Measurements from ENCODE around the gene SLC5A1. TPM values are rescaled to one million over a fixed set of nuclear protein-coding genes. Genes with fewer than 3 reads are reported as not detected.

SLC5A1 gene
- total and polyA plus RNA-seq, 2 donors (not counting 1 experiment from before 2014, with no cell fraction given): not detected

DNA sequence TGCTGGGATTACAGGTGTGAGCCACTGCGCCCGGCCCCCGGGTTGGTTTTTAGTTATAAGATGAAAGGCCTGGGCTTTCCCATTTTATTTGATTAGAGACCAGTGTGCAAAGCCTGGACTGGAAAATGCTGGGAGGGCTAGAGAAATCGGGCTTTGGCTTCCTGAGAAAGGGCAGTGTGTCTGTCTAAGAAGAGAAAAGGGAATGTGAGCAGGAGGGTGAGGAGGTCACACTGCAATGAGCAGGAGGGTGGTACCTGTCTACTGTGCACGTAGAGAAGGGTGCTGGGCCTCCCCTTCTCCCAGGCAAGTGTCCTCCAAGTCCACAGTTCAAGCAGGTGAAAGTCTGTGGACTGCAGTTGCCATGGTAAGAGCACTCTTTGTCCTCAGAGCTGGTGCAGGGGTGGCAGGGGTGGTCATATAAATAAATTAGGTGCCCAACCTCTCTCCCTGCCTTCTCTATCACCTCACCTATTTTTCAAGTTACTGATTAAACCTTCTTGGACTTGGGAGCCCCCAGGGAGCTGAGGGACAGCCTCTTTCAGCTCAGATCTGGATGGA lies 30.8 kb downstream of the SLC5A1 start:
- CTCF ChIA-PET: no interaction called here
- WGBS (ENCODE audit: insufficient coverage): 93% methylated on average over 4 of the region's 5 CpGs
- no peaks in the 10 kb centered on the region for H3K9me3 ChIP-seq (ENCODE audit: control extremely low read depth in 1 of 3, control insufficient read depth in 2 of 3, insufficient read depth in 1 of 3, low read length in 2 of 3)
- no peak overlapping the region for H3K9ac ChIP-seq (ENCODE audit: low read length)
- POLR2A ChIA-PET: no interaction called here
- Mint-ChIP-seq H3K4me3 (no peak overlapping the region), H3K27ac (no peak overlapping the region), H3K4me1 (no peaks in the 10 kb centered on the region), H3K9me3 (ENCODE audit: insufficient read depth) (no peaks in the 10 kb centered on the region), H3K27me3 (peaks cover 28% of the 10 kb centered on the region)
- peaks cover 0 to 2% (median 0%) of the 10 kb centered on the region in 4 experiments for H3K27me3 ChIP-seq (replicated peaks in 1 of 4; ENCODE audit: control extremely low read depth in 1 of 4, control insufficient read depth in 3 of 4, insufficient read depth in 4 of 4, low read length in 3 of 4)
- no peak overlapping the region for H3K4me3 ChIP-seq (ENCODE audit: control extremely low read depth in 1 of 5, extremely low read depth in 1 of 5, insufficient read depth in 1 of 5, low read depth in 2 of 5, low read length in 4 of 5)
- intact Hi-C loops (cut with micrococcal nuclease): no loop called here
- no peak overlapping the region for H3K27ac ChIP-seq (ENCODE audit: low read length in 2 of 2)
- no peaks in the 10 kb centered on the region for H3K36me3 ChIP-seq (replicated peaks in 1 of 2; ENCODE audit: control extremely low read depth in 1 of 2, control insufficient read depth in 1 of 2, extremely low read depth in 1 of 2, insufficient read depth in 2 of 2, low read length in 1 of 2)
- no peaks in the 10 kb centered on the region for H3K4me1 ChIP-seq (ENCODE audit: control insufficient read depth in 2 of 2, insufficient read depth in 2 of 2, low read length in 2 of 2)
- ATAC-seq (ENCODE audit: low read depth) (no peak), DNase-seq (no peak)
- no peak overlapping the region for H3K4me2 ChIP-seq (replicated peaks; ENCODE audit: low read depth, low read length, poor library complexity, severe bottlenecking)
- no peak overlapping the region for H2AFZ ChIP-seq (ENCODE audit: insufficient read depth, low read depth, low read length, poor library complexity, severe bottlenecking)
- H3K79me2 ChIP-seq (ENCODE audit: control insufficient read depth, insufficient read depth, low read length): no peaks in the 10 kb centered on the region
- no peaks in the 10 kb centered on the region for H4K20me1 ChIP-seq (ENCODE audit: control insufficient read depth, insufficient read depth, low read length, poor library complexity, severe bottlenecking)
- TF ChIP-seq, protein P1, sequence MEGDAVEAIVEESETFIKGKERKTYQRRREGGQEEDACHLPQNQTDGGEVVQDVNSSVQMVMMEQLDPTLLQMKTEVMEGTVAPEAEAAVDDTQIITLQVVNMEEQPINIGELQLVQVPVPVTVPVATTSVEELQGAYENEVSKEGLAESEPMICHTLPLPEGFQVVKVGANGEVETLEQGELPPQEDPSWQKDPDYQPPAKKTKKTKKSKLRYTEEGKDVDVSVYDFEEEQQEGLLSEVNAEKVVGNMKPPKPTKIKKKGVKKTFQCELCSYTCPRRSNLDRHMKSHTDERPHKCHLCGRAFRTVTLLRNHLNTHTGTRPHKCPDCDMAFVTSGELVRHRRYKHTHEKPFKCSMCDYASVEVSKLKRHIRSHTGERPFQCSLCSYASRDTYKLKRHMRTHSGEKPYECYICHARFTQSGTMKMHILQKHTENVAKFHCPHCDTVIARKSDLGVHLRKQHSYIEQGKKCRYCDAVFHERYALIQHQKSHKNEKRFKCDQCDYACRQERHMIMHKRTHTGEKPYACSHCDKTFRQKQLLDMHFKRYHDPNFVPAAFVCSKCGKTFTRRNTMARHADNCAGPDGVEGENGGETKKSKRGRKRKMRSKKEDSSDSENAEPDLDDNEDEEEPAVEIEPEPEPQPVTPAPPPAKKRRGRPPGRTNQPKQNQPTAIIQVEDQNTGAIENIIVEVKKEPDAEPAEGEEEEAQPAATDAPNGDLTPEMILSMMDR (IDR thresholded peaks at IDR 0.05): no peak
- no peak for TF ChIP-seq EZH2 (IDR thresholded peaks at IDR 0.05; ENCODE audit: borderline replicate concordance, insufficient read depth, low read depth, low read length, poor library complexity, severe bottlenecking)

DNA sequence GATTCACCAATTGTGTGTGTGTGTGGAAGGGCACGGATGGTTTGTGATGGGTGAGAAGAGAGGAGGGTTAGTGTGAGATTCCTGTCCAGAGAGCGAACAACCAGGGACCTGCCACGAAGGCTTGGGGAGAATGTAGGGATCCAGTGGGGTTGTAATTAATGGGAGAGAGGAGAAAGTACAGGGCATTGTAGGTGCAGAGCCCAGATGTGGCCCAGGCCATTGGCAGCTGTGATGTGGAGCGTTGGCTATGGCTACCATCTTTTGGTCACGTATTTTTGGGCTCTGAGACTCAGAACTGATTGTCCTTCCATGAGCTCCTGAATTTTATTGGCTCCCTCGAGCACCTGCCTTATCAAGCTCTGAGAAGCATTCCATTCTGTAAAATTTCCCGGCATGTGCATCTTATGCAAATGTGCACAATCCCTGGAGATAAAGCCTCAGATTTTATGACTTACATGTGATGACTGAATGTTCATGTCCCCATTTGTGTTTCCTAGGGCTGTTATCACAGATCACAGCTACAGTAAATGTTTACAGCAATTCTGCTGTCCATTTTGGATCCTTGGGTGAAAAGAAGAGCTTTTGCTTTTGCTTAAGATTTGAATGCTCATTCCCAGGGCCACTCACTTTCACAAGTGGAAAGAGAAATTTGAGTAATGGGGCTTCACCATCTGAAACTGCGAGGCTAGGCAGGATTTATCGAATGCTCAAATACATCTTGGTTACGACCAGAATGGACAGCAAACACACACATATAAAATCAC lies 33.1 kb downstream of the SLC5A1 start:
- CTCF ChIA-PET: interaction anchor here (0.6 to 1.0 kb wide), 2 partner anchors 99 to 886 kb away, joined by 3 read pairs; no protein-coding TSS in a partner anchor
- POLR2A ChIA-PET: no interaction called here
- H2AFZ ChIP-seq (ENCODE audit: insufficient read depth, low read depth, low read length, poor library complexity, severe bottlenecking): no peak overlapping the region

More for the DNA sequence above, 33.1 kb downstream of the SLC5A1 start:
- DNase-seq: no peak
- Histone ChIP-seq H3K9ac (ENCODE audit: low read length) (no peak overlapping the region), H3K4me3 (ENCODE audit: control extremely low read depth in 1 of 5, extremely low read depth in 1 of 5, insufficient read depth in 1 of 5, low read depth in 2 of 5, low read length in 4 of 5) (no peak overlapping the region), H3K4me1 (ENCODE audit: control insufficient read depth in 2 of 2, insufficient read depth in 2 of 2, low read length in 2 of 2) (no peaks in the 10 kb centered on the region), H3K4me2 (replicated peaks; ENCODE audit: low read depth, low read length, poor library complexity, severe bottlenecking) (no peak overlapping the region), H3K27me3 (replicated peaks in 1 of 4; ENCODE audit: control extremely low read depth in 1 of 4, control insufficient read depth in 3 of 4, insufficient read depth in 4 of 4, low read length in 3 of 4) (peaks cover 0 to 2% (median 0%) of the 10 kb centered on the region in 4 experiments), H3K79me2 (ENCODE audit: control insufficient read depth, insufficient read depth, low read length) (no peaks in the 10 kb centered on the region), H3K27ac (ENCODE audit: low read length in 2 of 2) (no peak overlapping the region), H3K9me3 (ENCODE audit: control extremely low read depth in 1 of 3, control insufficient read depth in 2 of 3, insufficient read depth in 1 of 3, low read length in 2 of 3) (no peaks in the 10 kb centered on the region), H3K36me3 (replicated peaks in 1 of 2; ENCODE audit: control extremely low read depth in 1 of 2, control insufficient read depth in 1 of 2, extremely low read depth in 1 of 2, insufficient read depth in 2 of 2, low read length in 1 of 2) (no peaks in the 10 kb centered on the region), H4K20me1 (ENCODE audit: control insufficient read depth, insufficient read depth, low read length, poor library complexity, severe bottlenecking) (no peaks in the 10 kb centered on the region)
- Mint-ChIP-seq H3K27me3 (peaks cover 24% of the 10 kb centered on the region), H3K27ac (no peak overlapping the region), H3K9me3 (ENCODE audit: insufficient read depth) (no peaks in the 10 kb centered on the region), H3K4me1 (no peaks in the 10 kb centered on the region), H3K4me3 (no peak overlapping the region)
- no peak for TF ChIP-seq EZH2 (IDR thresholded peaks at IDR 0.05; ENCODE audit: borderline replicate concordance, insufficient read depth, low read depth, low read length, poor library complexity, severe bottlenecking)
- TF ChIP-seq, protein P1 (IDR thresholded peaks at IDR 0.05): no peak
- no peak for ATAC-seq (ENCODE audit: low read depth)
- intact Hi-C loops (cut with micrococcal nuclease): no loop called here
- 90% methylated on average over 7 of the region's 10 CpGs for WGBS (ENCODE audit: insufficient coverage)
